Eye (tissue), 1 donor: ENCODE data around the gene CDH19.
A peak's percentile ranks its signal among the peaks of the same experiment; 100 is the strongest.

Source experiments
- DNase-seq: peaks from one replicate; pipeline ENCODE4 v3.0.0-alpha.2; 2015

The CDH19 gene, protein sequence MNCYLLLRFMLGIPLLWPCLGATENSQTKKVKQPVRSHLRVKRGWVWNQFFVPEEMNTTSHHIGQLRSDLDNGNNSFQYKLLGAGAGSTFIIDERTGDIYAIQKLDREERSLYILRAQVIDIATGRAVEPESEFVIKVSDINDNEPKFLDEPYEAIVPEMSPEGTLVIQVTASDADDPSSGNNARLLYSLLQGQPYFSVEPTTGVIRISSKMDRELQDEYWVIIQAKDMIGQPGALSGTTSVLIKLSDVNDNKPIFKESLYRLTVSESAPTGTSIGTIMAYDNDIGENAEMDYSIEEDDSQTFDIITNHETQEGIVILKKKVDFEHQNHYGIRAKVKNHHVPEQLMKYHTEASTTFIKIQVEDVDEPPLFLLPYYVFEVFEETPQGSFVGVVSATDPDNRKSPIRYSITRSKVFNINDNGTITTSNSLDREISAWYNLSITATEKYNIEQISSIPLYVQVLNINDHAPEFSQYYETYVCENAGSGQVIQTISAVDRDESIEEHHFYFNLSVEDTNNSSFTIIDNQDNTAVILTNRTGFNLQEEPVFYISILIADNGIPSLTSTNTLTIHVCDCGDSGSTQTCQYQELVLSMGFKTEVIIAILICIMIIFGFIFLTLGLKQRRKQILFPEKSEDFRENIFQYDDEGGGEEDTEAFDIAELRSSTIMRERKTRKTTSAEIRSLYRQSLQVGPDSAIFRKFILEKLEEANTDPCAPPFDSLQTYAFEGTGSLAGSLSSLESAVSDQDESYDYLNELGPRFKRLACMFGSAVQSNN

DNA sequence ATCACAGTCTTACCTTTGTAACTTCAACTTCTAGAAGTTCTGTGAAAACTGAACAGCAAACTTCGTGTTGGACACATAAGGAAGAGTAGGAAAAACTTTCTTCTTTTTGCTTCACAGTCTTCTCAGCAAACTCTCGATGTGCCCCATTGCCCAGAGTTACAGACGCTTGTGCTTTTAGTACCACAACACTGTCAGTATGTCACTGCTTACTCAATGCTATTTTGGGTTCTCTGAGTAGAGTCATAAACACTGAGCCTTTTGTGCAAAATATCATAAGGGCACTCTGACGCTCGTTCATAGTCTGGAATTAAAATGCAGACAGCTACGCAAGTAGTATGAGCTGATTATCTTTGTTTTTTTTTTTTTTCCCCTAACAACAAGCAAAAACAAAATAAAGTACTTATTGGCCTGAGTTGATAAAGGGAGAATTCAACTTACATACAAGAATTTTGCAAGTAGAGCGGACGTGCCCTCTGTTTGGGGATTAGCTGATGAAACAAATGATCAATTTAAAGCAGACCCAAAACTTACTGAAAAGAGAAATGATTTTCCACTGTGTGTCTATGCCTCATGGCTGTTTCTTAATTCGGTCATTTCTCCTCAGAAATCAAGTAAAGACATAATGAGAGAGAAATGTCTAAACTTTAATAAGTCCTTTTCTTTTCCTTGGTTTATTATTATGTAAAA lies at the start of gene CDH19:
CDH19 (minus strand) TSS at position 150 of the 687 bp plus-strand sequence. CDS start 31,886 bp downstream, outside the sequence.
- DNase-seq: peak; percentile 23

DNA sequence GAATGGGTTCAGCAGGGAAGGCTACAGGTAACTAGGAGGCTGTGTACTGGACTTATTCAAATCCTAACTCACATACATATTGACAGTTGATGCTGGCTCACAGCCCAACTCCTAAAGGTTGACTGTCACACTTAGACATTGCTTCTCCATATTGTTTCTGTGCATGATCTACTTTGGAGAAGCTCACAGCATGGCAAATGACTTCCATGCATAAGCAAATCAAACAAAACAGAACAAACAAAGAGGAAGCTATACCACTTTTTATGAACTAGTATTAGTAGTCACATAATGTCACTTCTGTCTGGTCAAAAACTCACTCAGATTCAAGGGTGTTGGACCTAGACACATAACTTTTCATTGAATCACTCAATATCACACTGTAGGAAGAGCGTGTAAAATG lies 43.8 kb upstream of the CDH19 start:
- DNase-seq: no peak

DNA sequence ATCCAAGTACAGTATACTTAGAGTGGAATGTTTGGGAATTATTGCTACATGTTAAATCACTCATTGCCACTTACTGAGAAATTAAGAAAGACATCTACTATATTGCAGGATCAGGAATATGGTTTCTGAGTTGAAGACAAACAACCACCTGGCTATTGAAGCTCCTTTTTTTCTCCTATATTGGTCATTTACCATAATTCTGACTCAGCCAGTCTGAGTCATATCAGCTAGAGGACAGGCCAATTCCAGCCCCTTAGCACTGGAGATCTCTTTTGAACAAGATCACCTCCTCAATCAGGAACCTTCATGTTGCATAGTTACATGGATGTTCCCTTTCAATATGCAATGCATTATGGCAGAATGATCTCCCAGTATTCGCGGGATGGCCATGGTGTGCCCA lies 42.7 kb upstream of the CDH19 start:
- no peak for DNase-seq

DNA sequence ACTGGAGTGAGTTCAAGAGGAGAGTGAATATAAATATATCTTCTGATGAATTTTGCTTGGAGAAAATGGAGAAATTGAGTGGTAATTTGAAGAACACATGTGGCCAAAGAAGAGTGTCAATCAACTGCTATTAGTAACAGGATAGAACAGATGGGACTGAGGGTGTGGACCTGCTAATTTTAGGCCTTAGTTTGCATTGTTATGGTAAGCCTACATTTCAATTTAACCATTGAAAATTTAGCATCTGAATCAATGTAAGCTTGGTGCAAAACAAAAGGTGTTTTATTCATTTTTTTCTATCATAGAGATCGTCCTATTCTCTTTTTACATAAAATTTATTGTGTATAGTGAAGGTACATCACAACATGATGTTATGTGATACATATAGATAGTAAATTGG lies 42.1 kb upstream of the CDH19 start:
- DNase-seq: no peak

DNA sequence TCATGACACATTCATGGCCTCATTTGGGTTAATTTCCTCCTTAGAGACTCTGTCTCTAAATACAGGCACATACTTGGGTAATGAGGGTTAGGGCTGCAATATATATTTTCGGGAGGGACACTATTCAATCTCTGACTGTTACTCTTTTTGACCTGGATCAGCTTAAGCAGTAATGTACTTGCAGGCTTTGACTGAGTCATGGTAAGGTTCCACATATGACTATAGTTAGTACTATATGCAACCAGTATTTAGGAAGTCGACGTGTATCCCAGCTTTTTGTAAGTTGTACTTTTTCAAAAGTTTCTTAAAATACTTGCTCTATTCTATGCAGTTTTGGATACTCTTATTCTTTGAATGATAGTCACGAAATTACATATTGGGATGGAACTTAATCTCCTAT lies 37.2 kb upstream of the CDH19 start:
- DNase-seq: no peak

DNA sequence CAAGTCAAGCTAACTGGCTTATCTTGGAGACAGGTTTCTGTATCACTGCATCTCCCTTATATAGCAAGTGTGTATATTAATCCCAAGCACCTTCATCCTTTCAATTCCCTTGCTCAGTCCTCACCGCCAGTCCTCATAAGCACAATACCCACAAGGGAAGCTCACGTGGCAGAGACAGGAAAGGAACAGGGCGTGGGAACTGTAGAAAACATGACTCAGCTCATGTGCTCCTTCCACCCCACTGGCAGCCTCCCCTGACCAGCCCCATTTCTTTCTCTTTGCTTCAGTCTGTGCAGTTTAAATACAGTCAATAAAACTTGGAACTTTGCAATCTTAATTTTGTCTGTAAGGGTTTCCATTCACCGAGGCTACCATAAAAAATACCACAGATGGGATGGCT lies 36.5 kb upstream of the CDH19 start:
- DNase-seq: no peak

DNA sequence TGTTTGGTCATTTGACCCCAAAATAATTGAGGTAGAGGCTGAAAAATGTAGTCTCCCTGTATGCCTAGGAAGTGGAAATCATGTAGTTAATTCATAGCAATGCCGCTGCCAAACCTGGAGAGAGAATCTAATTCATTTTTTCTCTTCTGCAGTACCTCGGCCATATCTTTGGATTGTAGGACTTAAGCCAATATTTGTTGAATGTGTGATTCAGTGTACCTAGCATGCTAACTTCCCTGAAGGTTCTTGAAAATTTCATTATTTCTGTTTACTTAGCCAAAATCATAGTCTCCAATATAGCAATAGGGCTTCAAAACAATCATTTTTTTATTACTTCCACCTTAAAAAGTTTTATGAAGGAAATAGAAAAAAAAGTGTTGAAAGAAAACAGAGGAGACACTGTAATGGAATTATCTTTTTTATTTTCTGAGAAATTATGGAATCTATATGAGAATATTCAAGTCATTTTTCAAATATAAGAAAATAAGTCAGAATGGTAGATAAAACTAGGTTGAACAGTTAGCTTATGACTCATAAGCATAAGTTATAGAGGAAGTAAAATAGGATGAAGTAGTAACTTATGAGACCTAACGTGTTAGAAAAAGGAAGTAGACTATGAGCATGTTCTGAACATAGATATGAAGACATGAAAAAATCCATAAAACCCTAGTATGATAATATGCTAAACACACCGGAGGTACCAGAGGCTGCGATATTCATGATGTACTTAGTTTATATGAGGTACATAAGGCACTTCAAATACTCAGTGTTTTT lies 35.2 kb upstream of the CDH19 start:
- DNase-seq: no peak

DNA sequence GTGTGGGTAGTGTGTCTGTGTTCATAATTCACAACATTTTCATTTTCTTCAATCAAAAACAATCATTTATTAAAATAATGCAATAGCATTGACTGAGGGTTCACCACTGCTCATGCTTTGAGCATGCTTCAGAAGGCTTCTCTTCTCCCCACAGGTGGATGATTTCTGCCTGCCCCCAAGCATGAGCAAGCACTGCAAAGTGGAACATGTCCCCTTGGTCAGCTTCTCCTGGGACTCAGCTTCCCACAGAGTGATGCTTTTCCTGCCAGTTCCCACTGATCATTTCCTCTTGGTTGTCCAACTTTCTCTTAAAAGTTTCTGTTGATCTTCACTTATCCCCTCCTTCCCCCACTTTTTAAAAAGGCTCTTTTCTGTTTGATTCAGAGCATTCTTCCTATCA lies 31.5 kb upstream of the CDH19 start:
- no peak for DNase-seq

DNA sequence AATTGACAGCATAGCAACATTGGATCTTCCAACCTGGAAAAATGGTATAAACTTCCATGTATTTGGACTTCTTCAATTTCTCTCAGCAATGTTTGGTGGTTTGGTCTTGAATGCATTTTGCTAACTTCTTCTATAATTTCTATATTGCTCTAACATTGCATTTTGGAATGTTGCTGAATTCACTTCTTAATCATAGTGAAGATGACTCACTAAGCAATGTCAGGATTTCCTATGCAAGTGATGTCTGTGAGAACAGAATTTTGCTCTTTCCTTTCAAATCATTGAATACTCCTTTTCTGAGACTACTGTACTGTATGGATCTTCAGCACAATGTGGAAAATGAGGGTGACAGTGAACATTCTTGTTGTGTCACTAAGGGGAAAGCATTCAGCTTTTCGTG lies 28.9 kb upstream of the CDH19 start:
- no peak for DNase-seq

DNA sequence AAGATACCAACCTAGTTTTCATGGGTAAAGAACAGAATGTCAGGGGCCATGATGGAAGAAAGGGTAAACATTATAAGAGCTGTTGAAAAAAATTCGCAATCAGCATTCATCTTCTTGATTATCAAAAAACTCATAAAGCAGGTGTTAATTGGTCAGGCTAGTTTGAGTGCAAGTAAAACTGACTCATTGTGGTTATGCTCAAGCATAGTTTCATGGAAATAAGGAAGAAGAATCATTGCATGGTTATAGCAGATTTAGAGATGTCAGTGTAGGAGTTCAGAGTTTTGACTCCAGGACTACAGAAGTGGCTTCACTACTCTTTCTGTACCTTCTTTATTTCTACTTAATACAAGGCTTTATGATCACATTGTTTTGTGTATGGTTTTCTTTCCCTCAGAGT lies 26.9 kb upstream of the CDH19 start:
- no peak for DNase-seq

DNA sequence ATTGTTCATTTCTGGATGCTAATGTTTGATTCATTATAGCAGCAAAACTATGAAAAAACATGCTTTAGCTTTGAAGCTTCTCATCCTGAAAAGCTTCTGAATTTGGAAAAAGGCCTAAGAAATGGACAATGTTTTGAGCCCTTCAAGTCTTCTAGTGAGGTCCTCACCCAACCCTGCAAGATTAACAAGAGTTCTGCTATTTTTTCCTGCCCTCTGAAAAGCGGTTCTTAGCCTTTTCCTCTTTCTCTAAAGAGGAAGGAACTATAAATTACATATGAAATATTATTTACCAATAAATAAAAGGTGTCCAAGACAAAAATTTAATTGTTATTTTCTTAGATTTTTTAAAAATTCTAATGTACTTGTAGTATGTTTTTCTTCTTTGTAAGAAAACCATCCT lies 19.9 kb upstream of the CDH19 start:
- DNase-seq: no peak

DNA sequence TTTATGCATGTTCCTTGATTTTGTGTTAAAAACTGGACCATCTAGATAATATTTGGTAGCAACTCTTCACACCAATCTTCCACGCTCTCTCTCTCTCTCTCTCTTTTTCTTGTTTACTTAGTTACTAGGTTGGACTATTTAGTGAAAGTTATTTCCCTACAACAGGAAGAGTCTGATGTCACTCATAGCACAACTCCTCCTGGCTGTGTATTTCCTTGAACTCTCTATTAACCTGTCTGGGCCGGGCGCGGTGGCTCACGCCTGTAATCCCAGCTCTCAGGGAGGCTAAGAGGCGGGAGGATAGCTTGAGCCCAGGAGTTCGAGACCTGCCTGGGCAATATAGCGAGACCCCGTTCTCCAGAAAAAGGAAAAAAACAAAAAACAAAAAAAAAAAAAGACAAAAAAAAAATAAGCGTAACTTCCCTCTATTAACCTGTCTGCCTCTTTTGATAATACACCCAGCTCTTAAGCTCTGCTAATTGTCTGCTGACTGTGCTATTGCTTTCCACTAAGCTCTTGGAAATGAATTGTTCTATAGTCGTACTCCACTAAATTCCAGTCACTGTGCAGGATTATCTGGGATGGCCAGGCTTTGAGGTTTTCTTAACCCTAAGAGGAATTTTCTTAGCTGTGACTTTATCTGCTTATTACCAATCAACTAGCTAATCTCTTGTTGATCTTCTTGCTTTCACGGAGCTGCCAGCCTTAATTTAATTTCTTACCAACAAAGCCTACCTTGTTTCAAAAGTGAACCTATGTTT lies 18.1 kb upstream of the CDH19 start:
- no peak for DNase-seq

DNA sequence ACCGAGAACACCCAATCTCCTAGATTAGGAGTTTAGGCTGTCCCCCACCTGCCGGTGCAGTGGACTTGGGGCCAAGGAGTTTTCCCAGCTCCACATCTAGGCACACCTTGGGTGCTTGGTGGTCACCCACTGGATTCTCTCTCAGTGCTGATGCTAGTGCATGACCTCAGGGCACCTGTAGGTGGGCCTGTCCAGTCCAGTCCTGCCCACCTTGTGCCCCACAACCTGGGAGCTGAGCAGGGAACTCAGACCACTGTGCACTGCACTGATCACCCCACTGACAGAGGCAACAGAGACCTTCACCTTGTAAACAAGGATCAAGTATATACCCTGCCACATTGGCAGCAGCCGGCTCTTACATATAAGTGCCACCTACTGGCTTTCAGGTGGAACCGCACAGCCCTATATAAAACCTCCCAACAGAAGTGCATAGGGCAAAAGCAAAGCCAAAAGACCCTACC lies 12.7 kb upstream of the CDH19 start:
- no peak for DNase-seq

DNA sequence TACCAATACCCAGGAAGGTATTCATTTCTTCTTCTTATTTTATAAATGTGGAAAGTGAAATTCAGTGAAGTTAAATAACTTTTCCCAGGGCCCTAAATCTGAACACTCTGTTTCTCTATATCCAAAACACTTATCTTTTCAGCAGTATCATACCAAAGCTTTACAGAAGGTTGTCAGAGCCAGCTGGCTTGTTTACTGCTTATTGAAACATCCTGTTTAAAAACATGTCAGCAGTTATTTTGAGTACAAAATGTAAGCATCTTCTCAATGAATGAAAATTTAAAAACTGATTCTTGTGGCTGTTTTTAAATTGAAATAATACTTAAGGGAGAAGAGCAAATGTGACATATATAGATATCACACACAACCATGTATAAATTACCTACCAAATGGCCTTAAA lies 11.3 kb upstream of the CDH19 start:
- no peak for DNase-seq

DNA sequence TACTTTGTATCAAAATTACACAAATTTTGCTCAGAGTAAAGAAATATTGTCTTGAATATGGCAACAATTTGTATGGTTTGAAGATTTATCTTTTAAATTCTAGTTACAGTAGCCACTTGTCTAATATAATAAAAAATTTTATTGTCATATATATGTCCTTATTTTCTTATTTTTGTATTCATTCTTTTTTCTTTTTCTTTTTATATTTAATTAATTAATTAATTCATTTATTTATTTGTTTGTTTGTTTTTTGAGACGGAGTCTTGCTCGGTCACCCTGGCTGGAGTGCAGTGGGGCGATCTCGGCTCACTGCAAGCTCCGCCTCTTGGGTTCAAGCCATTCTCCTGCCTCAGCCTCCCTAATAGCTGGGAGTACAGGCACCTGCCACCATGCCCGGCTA lies 3.7 kb upstream of the CDH19 start:
- DNase-seq: no peak

DNA sequence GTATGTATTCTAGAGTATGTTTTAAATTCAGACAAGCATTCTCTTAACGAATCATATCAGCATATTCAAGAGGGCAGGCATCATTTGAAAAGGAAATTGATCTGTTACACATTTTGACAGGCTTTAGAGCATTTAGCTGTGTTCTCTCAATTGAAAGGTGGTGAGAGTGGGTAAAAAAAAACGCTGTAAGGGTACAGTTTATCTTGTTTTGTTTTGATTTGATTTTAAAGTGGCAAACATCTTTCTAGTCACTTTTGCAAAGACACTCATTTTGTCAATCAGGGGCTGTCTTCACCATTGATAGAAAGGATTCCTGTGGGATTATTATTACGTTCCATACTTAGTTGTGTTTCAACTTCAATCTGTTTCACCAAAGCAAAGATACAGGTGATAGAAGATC lies 2.2 kb downstream of the CDH19 start:
- peak; percentile 10 for DNase-seq

DNA sequence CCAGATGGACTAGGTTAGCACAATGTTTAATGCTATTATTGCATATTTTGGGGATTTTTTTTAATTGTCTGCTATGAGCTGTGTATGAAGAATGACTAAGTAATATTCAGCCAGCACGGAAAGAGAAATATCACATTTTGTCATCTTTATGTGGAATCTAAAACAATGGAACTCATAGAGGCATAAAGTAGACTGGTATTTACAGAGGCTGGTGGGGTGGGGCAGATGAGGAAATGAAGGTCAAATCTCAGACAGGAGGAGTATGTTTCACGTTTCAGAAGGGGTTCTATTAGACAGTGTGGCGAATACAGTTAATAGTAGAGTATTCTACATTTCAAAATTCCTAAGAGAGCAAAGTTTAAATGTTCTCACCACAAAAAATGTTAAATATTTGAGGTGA lies 4.7 kb downstream of the CDH19 start:
- no peak for DNase-seq

DNA sequence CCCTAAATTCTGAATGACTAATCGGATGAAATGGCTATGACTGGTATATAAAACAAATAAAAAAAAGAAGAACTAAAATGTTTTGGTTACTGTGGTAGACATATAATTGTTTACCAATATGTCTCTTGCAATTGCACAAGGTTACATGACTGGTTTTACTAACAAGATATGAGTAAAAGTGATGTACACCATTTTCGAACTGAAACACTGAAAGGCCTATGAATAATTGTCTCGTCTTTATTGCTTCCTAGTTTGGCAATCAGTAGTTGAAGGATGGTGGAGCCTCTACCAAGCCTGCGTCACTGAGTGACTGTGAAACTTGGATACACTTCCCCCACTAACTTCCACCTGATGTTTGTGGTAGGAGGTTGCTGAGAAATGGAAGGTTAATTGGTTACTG lies 16.5 kb downstream of the CDH19 start:
- no peak for DNase-seq

DNA sequence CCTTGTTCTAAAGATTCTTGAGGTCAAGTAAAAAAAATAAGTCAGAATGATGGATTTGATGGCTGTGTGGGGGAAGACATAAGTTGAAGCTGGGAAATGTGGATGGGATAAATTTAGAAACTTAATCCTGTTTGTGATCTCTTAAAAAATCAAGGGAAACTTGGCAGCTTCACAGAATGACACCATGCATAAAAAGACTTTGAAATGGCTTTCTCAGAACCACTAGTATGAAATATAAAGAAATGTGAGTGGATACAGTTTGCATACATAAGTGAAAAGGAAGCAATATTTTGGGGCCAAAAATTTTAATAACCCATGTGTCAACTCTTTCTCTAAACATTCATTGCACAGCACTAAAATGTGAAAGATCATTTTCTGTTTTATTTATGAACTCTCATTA lies 21.7 kb downstream of the CDH19 start:
- DNase-seq: no peak

DNA sequence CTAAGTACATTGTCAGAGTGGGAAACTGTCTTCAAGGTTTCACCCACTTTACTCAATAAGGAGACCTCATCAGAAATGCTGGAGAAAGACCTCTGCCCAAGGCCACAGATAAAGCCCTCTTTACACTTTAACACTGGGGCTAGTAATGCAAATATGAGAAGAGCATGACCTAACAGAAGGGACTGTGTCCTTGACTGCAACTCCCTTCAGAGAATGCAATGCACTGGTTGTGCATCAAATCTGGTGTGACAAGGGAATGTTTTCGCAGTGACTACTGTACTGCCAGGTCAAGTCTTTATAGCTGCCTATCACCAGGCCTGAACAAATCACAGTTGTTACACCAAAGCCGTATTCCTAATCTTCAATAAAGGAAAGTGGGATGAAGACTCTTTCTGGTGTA lies 28.6 kb downstream of the CDH19 start:
- DNase-seq: no peak

DNA sequence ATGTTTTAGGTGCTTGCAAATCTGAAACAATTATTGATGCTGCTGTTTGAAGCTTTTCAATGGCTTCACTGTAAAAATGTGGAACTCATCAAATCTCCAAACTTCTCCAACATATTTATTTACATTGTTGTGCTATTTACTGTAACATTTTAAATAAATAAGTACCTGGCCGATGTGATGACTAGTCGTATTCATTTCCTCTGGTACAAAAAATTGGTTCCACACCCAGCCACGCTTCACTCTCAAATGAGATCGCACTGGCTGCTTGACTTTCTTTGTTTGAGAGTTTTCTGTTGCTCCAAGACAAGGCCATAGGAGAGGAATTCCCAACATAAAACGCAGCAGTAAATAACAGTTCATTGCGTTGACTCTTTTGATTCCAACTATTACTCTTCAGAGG lies 32.0 kb downstream of the CDH19 start:
- DNase-seq: no peak

DNA sequence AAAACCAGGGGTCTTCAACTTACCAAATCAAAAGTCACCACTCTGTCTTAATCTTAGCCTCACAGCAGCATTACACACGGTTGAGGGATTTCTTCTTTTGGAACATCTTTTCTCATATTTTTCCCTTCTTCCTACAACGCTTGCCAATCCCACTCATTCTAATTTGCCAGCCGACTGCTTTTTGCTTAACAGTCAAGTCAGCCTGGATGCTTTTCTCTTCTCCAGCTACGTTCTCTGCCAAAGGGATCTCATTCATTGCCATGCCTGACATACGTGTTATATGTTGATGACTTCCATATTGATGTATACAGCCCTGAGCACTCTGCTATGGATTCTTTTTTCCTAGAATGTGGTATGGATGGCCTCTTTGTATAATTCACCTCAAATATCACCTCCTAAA lies 37.3 kb downstream of the CDH19 start:
- DNase-seq: no peak
